Measurements from ENCODE around the gene THAP11. TPM values are rescaled to one million over a fixed set of nuclear protein-coding genes. Genes with fewer than 3 reads are reported as not detected.

THAP11 gene
- total RNA-seq, 4 donors from 2014 or later = 60.2 to 101 (median 78.3) TPM

- TF ChIP-seq POLR2A (IDR thresholded peaks at IDR 0.05; ENCODE audit: low read depth) (no peak), EP300 (IDR thresholded peaks at IDR 0.05) (no peak), POLR2AphosphoS5 (IDR thresholded peaks at IDR 0.05) (no peak), CTCF (IDR thresholded peaks at IDR 0.05) (no peak)
- peaks cover 16 to 25% (median 21%) of the 10 kb centered on the region in 4 donors for H3K4me1 ChIP-seq
- H3K27ac ChIP-seq (replicated peaks in 1 of 4) = no peak overlapping the region
- DNase-seq (ENCODE audit: extremely low spot score) = no peak
- intact Hi-C loops (cut with DNase I) = no loop called here
- no peaks in the 10 kb centered on the region for H3K27me3 ChIP-seq
- no peaks in the 10 kb centered on the region for H3K36me3 ChIP-seq
- H3K4me3 ChIP-seq = no peak overlapping the region
- H3K9me3 ChIP-seq = no peaks in the 10 kb centered on the region
- 92% methylated on average over 2 of the region's 2 CpGs for WGBS
Observed at GRCh38 chr16:67837811-67838210, 4.3 kb upstream of the THAP11 start.

- Histone ChIP-seq H3K27ac (replicated peaks in 1 of 4) (peak overlapping the region; percentile 98 to 99 (median 99)), H3K4me3 (peak overlapping the region; percentile 86 to 94 (median 90)), H3K4me1 (peaks cover 38 to 47% (median 45%) of the 10 kb centered on the region in 4 donors), H3K9me3 (no peaks in the 10 kb centered on the region), H3K36me3 (no peaks in the 10 kb centered on the region), H3K27me3 (no peaks in the 10 kb centered on the region)
- no peak for TF ChIP-seq CTCF (IDR thresholded peaks at IDR 0.05)
- 40% methylated on average over 17 of the region's 17 CpGs for WGBS
- intact Hi-C loops (cut with DNase I) = no loop called here
- no peak for DNase-seq (ENCODE audit: extremely low spot score)
Observed at GRCh38 chr16:67841198-67841815, 813 bp upstream of the THAP11 start.

- Histone ChIP-seq H3K4me1 (peaks cover 39 to 53% (median 50%) of the 10 kb centered on the region in 4 donors), H3K36me3 (no peaks in the 10 kb centered on the region), H3K4me3 (peak overlapping the region; percentile 86 to 94 (median 90)), H3K27me3 (no peaks in the 10 kb centered on the region), H3K27ac (replicated peaks in 1 of 4) (peak overlapping the region; percentile 98 to 99 (median 99)), H3K9me3 (no peaks in the 10 kb centered on the region)
- intact Hi-C loops (cut with DNase I) = no loop called here
- under 1% methylated on average over 42 of the region's 67 CpGs for WGBS
- DNase-seq (ENCODE audit: extremely low spot score) = no peak
- no peak for TF ChIP-seq EP300 (IDR thresholded peaks at IDR 0.05)
- TF ChIP-seq CTCF (IDR thresholded peaks at IDR 0.05) = peak in 1 of 3 experiments; percentile 36
- TF ChIP-seq POLR2A (IDR thresholded peaks at IDR 0.05; ENCODE audit: low read depth) = no peak
- TF ChIP-seq POLR2AphosphoS5 (IDR thresholded peaks at IDR 0.05) = no peak
Observed at GRCh38 chr16:67842509-67843342, 606 bp downstream of the THAP11 start.

GRCh38 chr16:67843343-67843765, 1.2 kb downstream of the THAP11 start:
- TF ChIP-seq POLR2AphosphoS5 (IDR thresholded peaks at IDR 0.05) (no peak), EP300 (IDR thresholded peaks at IDR 0.05) (no peak)
- intact Hi-C loops (cut with DNase I) = no loop called here
- no peaks in the 10 kb centered on the region for H3K9me3 ChIP-seq
- DNase-seq (ENCODE audit: extremely low spot score) = no peak
- H3K36me3 ChIP-seq = no peaks in the 10 kb centered on the region
- H3K27me3 ChIP-seq = no peaks in the 10 kb centered on the region
- peaks cover 45 to 59% (median 56%) of the 10 kb centered on the region in 4 donors for H3K4me1 ChIP-seq
- 5% methylated on average over 7 of the region's 11 CpGs for WGBS
- H3K27ac ChIP-seq (replicated peaks in 1 of 4) = peak overlapping the region; percentile 98 to 99 (median 99)
- H3K4me3 ChIP-seq = peak overlapping the region; percentile 86 to 94 (median 90)

GRCh38 chr16:67844497-67844896, 2.4 kb downstream of the THAP11 start:
- peak overlapping the region; percentile 98 to 99 (median 99) for H3K27ac ChIP-seq (replicated peaks in 1 of 4)
- DNase-seq (ENCODE audit: extremely low spot score) = no peak
- H3K4me1 ChIP-seq = peaks cover 54 to 71% (median 67%) of the 10 kb centered on the region in 4 donors
- H3K36me3 ChIP-seq = no peaks in the 10 kb centered on the region
- H3K9me3 ChIP-seq = no peaks in the 10 kb centered on the region
- TF ChIP-seq EP300 (IDR thresholded peaks at IDR 0.05) (no peak), POLR2AphosphoS5 (IDR thresholded peaks at IDR 0.05) (peak; percentile 18 to 44), CTCF (IDR thresholded peaks at IDR 0.05) (peak in 1 of 3 experiments; percentile 41), POLR2A (IDR thresholded peaks at IDR 0.05; ENCODE audit: low read depth) (no peak)
- intact Hi-C loops (cut with DNase I) = no loop called here
- peak overlapping the region; percentile 12 to 94 (median 52) for H3K4me3 ChIP-seq
- WGBS = 54% methylated on average over 4 of the region's 4 CpGs
- H3K27me3 ChIP-seq = no peaks in the 10 kb centered on the region
